Anterior cingulate cortex (tissue), 58 donors: ENCODE results near the gene KRTAP12-4.
"Not testable (repeated sequence)": the region's sequence is repeated elsewhere in the genome, so short reads cannot be mapped to it uniquely, and the experiment has no call there.

Experiments
- DNase-seq, 58 donors: peaks; one replicate each; lab custom pipeline; 2025; lab: John Stamatoyannopoulos, UW

Gene KRTAP12-4

GRCh38 chr21:44689740-44690139 lies 35.3 kb upstream of the KRTAP12-4 start:
- not testable (repeated sequence) for DNase-seq

GRCh38 chr21:44687671-44688070 lies 33.2 kb upstream of the KRTAP12-4 start:
- no peak for DNase-seq

- no peak for DNase-seq
Measured at GRCh38 chr21:44686843-44687561, 32.5 kb upstream of the KRTAP12-4 start.

GRCh38 chr21:44686000-44686781 lies 31.7 kb upstream of the KRTAP12-4 start:
- no peak for DNase-seq

- not testable (repeated sequence) for DNase-seq
Measured at GRCh38 chr21:44685050-44685449, 30.6 kb upstream of the KRTAP12-4 start.

- DNase-seq: no peak
Measured at GRCh38 chr21:44684483-44684882, 30.0 kb upstream of the KRTAP12-4 start.

- no peak for DNase-seq
Measured at GRCh38 chr21:44684077-44684476, 29.6 kb upstream of the KRTAP12-4 start.

GRCh38 chr21:44682580-44683151 lies 28.2 kb upstream of the KRTAP12-4 start:
- no peak for DNase-seq

- no peak for DNase-seq
Measured at GRCh38 chr21:44681861-44682579, 27.6 kb upstream of the KRTAP12-4 start, which contains the start of gene KRTAP12-1. Gene KRTAP12-1 (minus strand): TSS chr21:44682163. CDS start chr21:44682123, 40 bp downstream.

GRCh38 chr21:44681152-44681551 lies 26.7 kb upstream of the KRTAP12-4 start:
- no peak for DNase-seq

- DNase-seq: no peak
Measured at GRCh38 chr21:44677881-44678280, 23.4 kb upstream of the KRTAP12-4 start.

- no peak for DNase-seq
Measured at GRCh38 chr21:44671911-44672310, 17.5 kb upstream of the KRTAP12-4 start.

GRCh38 chr21:44670642-44671432 lies 16.4 kb upstream of the KRTAP12-4 start:
- DNase-seq: no peak

GRCh38 chr21:44667612-44668011 lies 13.2 kb upstream of the KRTAP12-4 start:
- DNase-seq: no peak

GRCh38 chr21:44666401-44667320 lies 12.2 kb upstream of the KRTAP12-4 start, which contains the start of gene KRTAP12-2:
Gene KRTAP12-2 (minus strand): TSS chr21:44666927. CDS start chr21:44666886, 41 bp downstream.
- DNase-seq: no peak

- DNase-seq: no peak
Measured at GRCh38 chr21:44664691-44665090, 10.2 kb upstream of the KRTAP12-4 start.

- DNase-seq: not testable (repeated sequence)
Measured at GRCh38 chr21:44661567-44661966, 7.1 kb upstream of the KRTAP12-4 start.

- DNase-seq: no peak
Measured at GRCh38 chr21:44658913-44659595, 4.6 kb upstream of the KRTAP12-4 start.
